Putamen (tissue), 1 donor: ENCODE measurements around the gene ERFL.
"Not testable (repeated sequence)": the region's sequence is repeated elsewhere in the genome, so short reads cannot be mapped to it uniquely, and the experiment has no call there.

ENCODE experiments used
- DNase-seq: peaks from one replicate; pipeline ENCODE4 v3.0.0-alpha.2; 2016; ENCODE audit warnings: low spot score

ERFL gene

DNA sequence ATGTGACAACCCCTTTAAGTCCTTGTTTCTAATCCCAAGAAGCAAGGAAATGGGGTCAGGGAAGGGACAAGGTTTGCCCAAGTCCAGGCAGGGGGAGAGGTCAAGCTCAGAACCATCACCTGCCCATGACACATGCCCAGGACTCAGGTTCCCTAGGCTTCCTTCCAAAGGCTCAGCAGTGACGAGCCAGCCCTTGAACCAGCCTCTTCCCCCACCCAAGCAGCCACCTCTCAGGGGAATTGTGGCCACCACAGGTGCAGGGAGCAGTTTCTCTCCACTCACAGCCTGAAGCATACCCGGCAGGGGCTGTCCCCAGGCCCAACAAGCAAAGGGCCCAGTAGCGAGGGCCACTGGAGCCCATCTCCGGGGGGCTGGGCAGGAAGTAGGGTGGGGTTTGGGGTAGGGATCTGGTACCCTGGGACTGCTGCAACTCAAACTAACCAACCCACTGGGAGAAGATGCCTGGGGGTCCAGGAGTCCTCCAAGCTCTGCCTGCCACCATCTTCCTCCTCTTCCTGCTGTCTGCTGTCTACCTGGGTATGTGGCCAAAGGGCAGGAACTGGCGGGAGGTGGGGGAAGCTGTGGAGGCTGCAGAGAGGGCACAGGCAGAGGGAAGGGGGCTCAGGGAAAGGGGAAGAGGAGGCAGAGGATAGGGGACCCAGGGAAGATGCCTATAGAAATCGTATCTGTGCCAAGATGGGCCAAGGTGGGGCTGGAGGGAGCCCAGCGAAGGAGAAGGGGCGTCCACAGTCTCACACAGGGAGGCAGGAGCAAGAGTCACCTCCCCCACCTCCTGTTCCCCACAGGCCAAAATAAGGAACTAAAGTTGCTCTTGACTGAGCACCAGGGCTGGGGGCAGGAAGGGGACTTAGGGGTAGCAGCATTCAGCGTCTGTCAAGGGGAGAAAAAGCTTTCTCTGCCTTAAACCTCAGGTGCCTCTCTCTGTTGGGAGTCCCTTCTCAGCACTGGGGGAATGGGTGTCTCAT, 51.1 kb downstream of the ERFL start, which contains the start of gene CD79A:
Gene CD79A, plus strand, starts transcription at position 433 of the 986 bp plus-strand sequence. Its CDS starts 26 bp downstream, at position 459.
- no peak for DNase-seq

GRCh38 chr19:41875973-41876372, 52.3 kb downstream of the ERFL start:
- not testable (repeated sequence) for DNase-seq

DNA sequence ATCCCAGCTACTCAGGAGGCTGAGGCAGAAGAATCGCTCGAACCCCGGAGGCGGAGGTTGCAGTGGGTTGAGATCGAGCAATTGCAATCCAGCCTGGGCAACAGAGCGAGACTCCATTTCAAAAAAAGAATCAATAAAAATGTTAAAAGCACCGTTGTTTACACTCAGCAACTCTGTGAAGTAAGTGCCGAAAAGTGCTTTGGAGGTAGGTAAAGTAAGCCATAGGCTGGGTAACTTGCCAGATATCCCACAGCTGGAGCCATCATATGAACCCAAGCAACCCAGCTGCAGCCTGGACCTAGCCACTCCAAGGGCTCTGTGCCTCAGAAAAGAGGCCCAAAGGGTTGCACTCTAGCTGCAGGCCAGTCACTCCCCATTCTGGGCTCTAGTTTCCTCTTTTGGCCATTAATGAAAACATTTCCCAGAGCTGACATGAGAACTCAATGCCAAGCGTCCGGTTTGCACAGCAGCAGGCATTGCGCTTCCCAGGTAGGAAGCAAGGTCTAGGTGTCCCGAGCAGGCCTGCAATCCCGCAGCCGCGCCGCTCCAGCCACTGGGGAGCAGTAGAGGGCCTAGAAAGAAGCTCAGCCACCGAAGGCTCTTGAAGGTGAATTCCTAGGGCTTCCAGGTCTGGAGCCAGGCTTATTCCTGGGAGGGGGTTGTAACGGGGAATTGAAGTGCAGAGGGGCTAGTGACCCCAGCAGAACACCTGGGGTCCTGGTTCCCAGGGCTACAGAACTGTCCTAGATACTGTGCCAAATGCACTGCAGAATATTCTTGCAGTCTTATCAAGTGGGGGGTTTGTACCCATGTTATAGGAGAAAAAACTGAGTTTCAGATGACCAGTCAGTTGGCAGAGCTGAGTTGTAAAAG, 55.2 kb downstream of the ERFL start:
- DNase-seq, result no peak

DNA sequence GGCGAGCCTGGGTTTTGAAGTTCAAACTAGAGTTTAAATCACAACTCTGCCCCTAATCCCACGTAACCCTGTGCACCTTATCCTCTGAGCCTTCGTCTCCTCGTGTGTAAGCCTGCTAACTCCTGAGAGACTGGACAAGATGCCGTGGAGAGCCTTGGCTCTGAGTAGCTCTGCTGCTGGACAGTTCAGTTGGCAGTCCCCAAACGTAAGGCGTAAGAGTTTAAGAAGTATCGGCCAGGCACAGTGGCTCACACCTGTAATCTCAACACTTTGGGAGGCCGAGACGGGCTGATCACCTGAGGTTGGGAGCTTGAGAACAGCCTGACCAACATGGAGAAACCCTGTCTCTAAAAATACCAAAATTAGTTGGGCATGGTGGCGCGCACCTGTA, 55.9 kb downstream of the ERFL start:
- DNase-seq, result no peak

DNA sequence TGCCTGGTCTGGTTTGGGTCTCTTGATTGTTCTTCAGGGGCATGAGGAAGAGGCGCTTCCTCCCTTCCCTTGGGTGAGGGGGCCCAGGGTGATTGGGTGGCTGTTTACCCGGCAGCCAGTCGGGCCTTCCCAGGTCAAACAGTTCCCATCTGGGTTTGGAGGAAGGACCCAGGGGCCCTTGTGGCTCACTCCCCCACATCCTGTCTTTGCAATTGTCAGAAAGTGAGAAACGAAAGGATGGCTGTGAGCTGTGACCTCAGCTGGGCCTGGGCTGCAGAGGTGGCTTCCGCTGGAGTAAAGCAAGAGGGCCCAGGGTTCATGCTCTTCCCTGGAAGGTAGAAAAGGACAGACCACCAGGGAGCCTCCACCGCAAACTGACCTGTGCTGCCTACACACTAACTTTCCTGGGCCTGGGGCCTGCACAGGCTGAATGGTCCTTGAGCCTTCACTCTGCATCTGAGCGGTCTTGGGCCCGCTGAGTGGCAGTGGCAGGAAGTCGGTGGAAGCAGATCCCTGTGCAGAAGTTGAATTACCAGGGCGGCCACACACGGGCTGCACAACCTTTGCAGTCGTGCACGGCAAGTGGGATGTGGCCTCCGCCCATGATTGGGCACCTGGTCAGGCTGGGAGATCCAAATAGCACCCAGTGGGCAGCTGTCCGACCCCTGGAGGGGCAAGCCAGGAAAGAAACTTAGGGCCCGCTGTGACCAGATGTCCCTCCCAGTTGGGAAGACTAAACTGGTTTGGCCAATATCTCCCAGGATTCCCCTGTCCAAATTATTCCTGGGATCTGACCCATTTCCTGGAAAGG, 56.5 kb downstream of the ERFL start:
- DNase-seq, result no peak

DNA sequence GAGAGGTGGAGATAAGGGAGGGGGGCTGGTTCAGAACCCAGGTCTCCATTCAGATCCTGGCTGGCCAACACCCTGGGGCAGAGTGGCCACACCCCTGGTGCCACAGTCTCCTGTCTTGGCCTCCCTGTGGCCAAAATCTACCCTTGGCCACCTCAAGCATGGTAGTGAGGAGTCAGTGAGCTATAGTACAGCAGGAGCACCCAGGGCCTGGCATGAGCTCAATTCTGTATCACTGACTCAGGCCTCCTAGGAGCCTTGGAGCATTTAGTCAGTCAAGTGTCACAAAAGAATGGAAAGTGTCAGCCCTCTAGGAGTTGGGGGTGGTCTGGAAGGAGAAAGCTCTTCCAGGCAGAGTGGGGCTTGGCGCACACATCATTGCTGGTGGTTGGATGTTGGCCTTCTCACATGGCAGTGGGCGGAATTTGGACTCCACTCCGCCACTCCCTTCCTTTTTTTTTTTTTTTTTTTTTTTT, 57.8 kb downstream of the ERFL start:
- DNase-seq, result no peak

- no peak for DNase-seq
These were observed 58.8 kb downstream of the ERFL start for GRCh38 chr19:41869374-41869955.

DNA sequence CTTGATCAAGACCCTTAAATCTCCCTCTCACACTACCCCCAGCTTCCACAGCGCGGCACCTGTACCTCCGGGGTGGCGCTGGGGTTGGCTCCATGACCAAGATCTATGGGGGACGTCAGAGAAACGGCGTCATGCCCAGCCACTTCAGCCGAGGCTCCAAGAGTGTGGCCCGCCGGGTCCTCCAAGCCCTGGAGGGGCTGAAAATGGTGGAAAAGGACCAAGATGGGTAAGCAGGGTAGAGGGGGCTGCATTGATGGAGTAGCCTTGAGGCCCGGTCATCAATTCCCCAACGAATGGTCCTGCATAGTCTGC, 59.3 kb downstream of the ERFL start:
- no peak for DNase-seq

- no peak for DNase-seq
These were observed 59.9 kb downstream of the ERFL start for GRCh38 chr19:41868120-41868988.

GRCh38 chr19:41866284-41866683, 62.0 kb downstream of the ERFL start:
- DNase-seq, result no peak

DNA sequence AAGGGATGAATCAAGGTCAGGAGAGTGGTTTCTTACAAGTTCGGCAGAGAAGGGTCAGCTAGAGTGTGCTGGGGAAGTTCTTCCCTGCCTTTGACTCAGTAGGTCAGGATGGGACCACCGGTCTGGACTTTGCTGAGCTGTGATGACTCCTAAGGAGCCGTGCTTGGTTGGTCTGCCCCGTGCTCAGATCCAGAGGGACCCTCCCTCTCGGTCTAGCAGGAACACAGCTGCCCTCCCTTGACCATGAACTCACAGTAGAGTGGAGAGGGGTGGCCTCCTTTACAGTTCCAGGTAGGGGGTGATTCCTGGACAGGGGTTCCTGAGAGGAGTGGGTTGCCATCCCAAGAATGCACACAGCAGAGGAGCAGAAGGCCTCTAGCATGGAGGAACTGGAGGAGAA, 63.9 kb downstream of the ERFL start:
- no peak for DNase-seq

DNA sequence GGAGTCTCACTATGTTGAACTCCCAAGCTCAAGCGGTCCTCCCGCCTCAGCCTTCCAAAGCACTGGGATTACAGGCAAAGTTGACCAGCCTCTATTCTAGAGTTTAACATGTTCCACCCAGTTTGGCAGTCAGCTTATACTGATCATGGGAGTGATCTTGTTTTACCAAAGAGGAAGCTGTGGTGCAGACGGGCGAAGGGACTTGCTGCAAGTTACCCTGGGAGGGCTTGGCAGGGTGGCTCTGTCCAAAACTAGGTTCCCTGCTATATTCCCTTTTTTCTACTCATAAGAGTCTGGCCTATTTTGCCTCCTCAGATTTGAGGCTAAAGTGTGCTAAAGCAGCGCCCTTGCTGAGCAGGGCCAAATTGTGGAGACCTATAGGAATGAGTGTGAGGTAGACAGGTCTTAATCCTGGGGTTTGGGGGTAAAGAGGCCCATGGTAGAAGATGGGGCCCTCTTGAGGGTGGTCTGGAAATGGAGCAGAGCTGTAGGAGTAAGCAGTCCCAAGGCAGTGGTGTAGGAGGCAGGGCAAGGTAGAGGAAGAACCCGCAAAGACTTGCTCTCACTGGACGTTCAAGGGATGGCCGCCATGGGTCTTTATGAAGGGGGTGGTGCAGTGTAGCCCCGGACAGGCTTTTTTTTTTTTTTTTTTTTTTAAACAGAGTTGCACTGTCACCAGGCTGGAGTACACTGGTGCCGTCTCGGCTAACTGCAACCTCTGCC, 64.9 kb downstream of the ERFL start:
- DNase-seq, result no peak

DNA sequence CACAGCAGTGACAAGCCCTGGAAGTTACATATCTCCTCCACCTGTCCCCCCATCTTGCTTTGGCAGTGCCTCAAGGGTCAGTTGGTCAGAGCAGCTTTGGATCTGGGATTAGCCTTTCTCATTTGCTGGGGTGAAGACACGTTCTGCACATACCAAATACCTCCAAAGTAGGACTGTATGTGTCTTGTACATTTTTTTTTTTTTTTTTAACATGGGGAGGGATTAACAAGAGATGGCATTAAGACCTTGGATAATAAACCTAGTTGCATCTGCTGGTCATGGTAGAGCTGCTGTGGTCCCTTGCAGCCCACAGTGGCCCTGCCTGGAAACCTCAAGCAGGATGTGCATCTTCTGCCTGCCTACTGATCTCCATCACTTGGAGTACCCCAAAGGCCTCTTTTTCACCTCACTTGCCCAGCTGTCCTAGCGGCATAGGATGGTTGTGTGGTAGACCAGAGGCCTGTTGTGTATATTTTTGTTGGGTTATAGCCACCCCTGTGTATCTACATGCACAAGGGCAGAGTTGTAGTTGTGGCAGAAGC, 65.7 kb downstream of the ERFL start:
- DNase-seq, result no peak

DNA sequence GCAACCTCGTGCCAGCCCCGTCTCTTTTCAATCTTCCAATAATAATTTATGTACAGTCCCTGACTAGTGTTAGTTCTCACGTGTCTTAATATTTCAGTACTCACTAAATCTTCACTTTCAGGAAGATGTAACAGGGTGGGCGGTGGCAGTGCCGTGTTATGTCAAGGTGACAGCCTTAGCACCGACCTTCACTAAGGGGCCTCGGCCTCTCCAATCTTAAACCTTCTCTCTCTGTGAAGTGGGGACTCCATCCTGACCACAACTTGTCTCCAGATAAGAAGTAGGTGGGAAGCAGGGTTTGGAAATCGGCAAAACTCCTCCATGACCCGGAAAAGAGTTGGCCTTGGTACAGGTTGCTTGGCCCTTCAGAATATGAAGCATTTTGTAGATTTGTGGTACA, 66.4 kb downstream of the ERFL start:
- DNase-seq, result no peak

GRCh38 chr19:41861116-41861768, 67.0 kb downstream of the ERFL start:
- no peak for DNase-seq

- no peak for DNase-seq
These were observed 67.7 kb downstream of the ERFL start for GRCh38 chr19:41860419-41861115.

DNA sequence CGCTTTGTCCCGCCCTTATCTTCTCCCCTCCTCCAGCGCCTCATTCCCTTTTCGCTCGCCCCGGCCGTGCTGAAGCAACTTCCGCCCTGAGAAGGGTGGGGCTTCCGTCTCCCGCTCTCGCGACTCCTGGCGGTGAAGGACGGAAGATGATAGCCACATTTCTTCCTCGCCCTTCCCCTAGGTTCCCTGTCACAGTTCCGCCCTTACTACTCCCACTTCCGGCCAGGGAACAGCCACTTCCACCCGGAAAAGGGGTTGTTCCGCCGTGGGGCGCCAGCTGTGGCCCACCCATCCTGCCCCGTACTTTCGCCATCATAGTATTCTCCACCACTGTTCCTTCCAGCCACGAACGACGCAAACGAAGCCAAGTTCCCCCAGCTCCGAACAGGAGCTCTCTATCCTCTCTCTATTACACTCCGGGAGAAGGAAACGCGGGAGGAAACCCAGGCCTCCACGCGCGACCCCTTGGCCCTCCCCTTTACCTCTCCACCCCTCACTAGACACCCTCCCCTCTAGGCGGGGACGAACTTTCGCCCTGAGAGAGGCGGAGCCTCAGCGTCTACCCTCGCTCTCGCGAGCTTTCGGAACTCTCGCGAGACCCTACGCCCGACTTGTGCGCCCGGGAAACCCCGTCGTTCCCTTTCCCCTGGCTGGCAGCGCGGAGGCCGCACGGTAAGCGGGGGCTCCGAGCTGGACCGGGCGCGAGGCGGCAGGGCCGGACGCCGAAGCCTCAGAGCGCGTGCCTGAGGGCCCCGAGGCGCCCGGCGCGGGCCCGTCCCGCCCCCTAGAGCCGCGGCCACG, 68.4 kb downstream of the ERFL start, which contains the start of gene RPS19:
Gene RPS19, plus strand, starts transcription at position 638 of the 801 bp plus-strand sequence. CDS start 520 bp downstream, outside the sequence.
- DNase-seq, result peak; percentile 100
